HG03442 (cell line): Measurements from ENCODE around the gene IFT27.

Experiments
- ATAC-seq: cut with Tn5 transposase; IDR thresholded peaks from one replicate; pipeline ENCODE4 v1.9.1; 2021; ENCODE audit warnings: mild to moderate bottlenecking, moderate library complexity; ENCODE audit not compliant: unreplicated experiment

The IFT27 gene

GRCh38 chr22:36727927-36728488 is 47.9 kb downstream of the IFT27 start:
- no peak for ATAC-seq

- no peak for ATAC-seq
Observed at GRCh38 chr22:36727110-36727509, 48.8 kb downstream of the IFT27 start.

GRCh38 chr22:36726007-36726380 is 49.9 kb downstream of the IFT27 start:
- no peak for ATAC-seq

GRCh38 chr22:36725366-36726006 is 50.4 kb downstream of the IFT27 start:
- ATAC-seq: no peak

GRCh38 chr22:36724836-36725235 is 51.1 kb downstream of the IFT27 start:
- no peak for ATAC-seq

- ATAC-seq: no peak
Observed at GRCh38 chr22:36722055-36722454, 53.9 kb downstream of the IFT27 start.

GRCh38 chr22:36715647-36716046 is 60.3 kb downstream of the IFT27 start:
- no peak for ATAC-seq

- ATAC-seq: no peak
Observed at GRCh38 chr22:36714110-36714509, 61.8 kb downstream of the IFT27 start.

GRCh38 chr22:36713436-36713835 is 62.5 kb downstream of the IFT27 start:
- no peak for ATAC-seq
